Activated B cell treated with CpG ODN at 0.5 μM for 24 hours (primary cell): Measurements from ENCODE around the gene PIGU. TPM values are rescaled to one million over a fixed set of nuclear protein-coding genes. Genes with fewer than 3 reads are reported as not detected.
"Not testable (repeated sequence)": the region's sequence is repeated elsewhere in the genome, so short reads cannot be mapped to it uniquely, and the experiment has no call there.

Experiments
- ATAC-seq: fragments of 200-7000 bp; cut with Tn5 transposase; one replicate; pipeline ENCODE4 v1.10.0; 2021; ENCODE audit warnings: low read depth, mild to moderate bottlenecking, moderate library complexity
- CTCF ChIA-PET: fragments of 350-600 bp; sonication (Branson Sonifier 250); formaldehyde crosslinking; loops from one replicate; lab custom pipeline; 2021; ENCODE audit warnings: antibody characterized with exemption; lab: Charles Lee
- POLR2A ChIA-PET: fragments of 350-600 bp; sonication (Branson Sonifier 250); formaldehyde crosslinking; loops from one replicate; lab custom pipeline; 2021; ENCODE audit warnings: antibody characterized with exemption; lab: Charles Lee
- DNase-seq: peaks from one replicate; pipeline ENCODE4 v3.0.0; 2022
- H3K27ac Mint-ChIP-seq: one replicate; pipeline ENCODE4 v1.8.0; 2020; ENCODE audit warnings: mixed read lengths
- H3K27me3 Mint-ChIP-seq: one replicate; pipeline ENCODE4 v1.8.0; 2021; ENCODE audit warnings: mixed read lengths
- H3K36me3 Mint-ChIP-seq: one replicate; pipeline ENCODE4 v1.8.0; 2021; ENCODE audit warnings: low read depth, mixed read lengths
- H3K4me1 Mint-ChIP-seq: one replicate; pipeline ENCODE4 v1.8.0; 2021; ENCODE audit warnings: mixed read lengths
- H3K4me3 Mint-ChIP-seq: one replicate; pipeline ENCODE4 v1.8.0; 2020; ENCODE audit warnings: mild to moderate bottlenecking, mixed read lengths
- H3K9me3 Mint-ChIP-seq: one replicate; pipeline ENCODE4 v1.8.0; 2020; ENCODE audit warnings: mixed read lengths
- CTCF ChIP-seq: fragments of 200-600 bp; IDR thresholded peaks from one replicate; pipeline ENCODE4 v1.8.0; 2022; ENCODE audit warnings: antibody characterized with exemption, mild to moderate bottlenecking
- intact Hi-C: fragments of 100-400 bp; cut with micrococcal nuclease; formaldehyde crosslinking; loops from one replicate; pipeline ENCODE4 v1.15.1; 2024
- total RNA-seq: library from RNA; stranded (reverse); gene quantifications from 2 replicates; pipeline ENCODE4 v1.2.3, GENCODE V29; 2022

PIGU gene
- total RNA-seq, 1 donor from 2014 or later, result 14.7 TPM

- DNase-seq, result no peak
- intact Hi-C loops, result no loop called here
- no peak overlapping the region for H3K27ac Mint-ChIP-seq
- H3K27me3 Mint-ChIP-seq, result no peaks in the 10 kb centered on the region
- H3K4me3 Mint-ChIP-seq, result no peak overlapping the region
- ATAC-seq, result no peak
- CTCF ChIA-PET, result no interaction called here
- POLR2A ChIA-PET, result no interaction called here
- peaks cover 10% of the 10 kb centered on the region for H3K4me1 Mint-ChIP-seq
- no peak for TF ChIP-seq CTCF
- H3K36me3 Mint-ChIP-seq, result peaks cover 71% of the 10 kb centered on the region
- peaks cover 6% of the 10 kb centered on the region for H3K9me3 Mint-ChIP-seq
These were observed 61.4 kb downstream of the PIGU start for GRCh38 chr20:34615477-34615876.

DNA sequence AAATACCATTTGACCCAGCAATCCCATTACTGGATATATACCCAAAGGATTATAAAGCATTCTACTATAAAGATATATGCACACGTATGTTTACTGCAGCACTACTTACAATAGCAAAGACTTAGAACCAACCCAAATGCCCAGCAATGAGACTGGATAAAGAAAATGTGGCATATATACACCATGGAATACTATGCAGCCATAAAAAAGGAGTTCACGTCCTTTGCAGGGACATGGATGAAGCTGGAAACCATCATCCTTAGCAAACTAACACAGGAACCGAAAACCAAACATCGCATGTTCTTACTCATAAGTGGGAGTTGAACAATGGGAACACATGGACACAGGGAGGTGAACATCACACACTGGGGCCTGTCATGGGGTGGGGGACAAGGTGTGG is 64.9 kb downstream of the PIGU start:
- DNase-seq, CTCF ChIA-PET, H3K27ac Mint-ChIP-seq, H3K9me3 Mint-ChIP-seq, H3K4me3 Mint-ChIP-seq, H3K27me3 Mint-ChIP-seq, ATAC-seq, intact Hi-C loops: not testable (repeated sequence)
- POLR2A ChIA-PET, result interaction anchor here (0.7 kb wide), 2 partner anchors 86 to 121 kb away, joined by 3 read pairs; no protein-coding TSS in a partner anchor
- H3K36me3 Mint-ChIP-seq, result peaks cover 53% of the 10 kb centered on the region
- H3K4me1 Mint-ChIP-seq, result peaks cover 17% of the 10 kb centered on the region

DNA sequence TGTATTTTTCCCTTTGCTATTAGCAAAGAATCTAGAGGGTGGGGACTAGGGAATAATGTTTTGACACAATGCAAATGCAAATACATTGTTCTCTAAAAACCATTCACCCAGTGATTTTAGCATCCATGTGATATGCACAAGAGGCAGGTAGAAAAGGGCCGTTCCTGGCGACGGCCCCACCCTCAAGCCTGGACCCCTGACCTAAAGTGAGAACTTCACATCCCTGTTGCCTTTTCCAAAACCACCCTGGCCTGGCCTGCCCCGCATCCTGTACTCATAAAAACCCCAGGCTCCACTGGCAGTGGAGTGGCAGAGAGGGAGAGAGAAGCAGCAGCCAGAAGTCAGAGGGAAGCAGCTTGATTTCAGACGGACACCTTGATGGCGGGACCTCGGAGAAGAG is 69.8 kb downstream of the PIGU start:
- Mint-ChIP-seq H3K4me1 (peaks cover 17% of the 10 kb centered on the region), H3K36me3 (peaks cover 30% of the 10 kb centered on the region), H3K9me3 (peaks cover 6% of the 10 kb centered on the region), H3K4me3 (no peak overlapping the region), H3K27me3 (no peaks in the 10 kb centered on the region), H3K27ac (no peak overlapping the region)
- ChIA-PET POLR2A (no interaction called here), CTCF (no interaction called here)
- DNase-seq, result no peak
- intact Hi-C loops, result no loop called here
- no peak for TF ChIP-seq CTCF
- ATAC-seq, result no peak

DNA sequence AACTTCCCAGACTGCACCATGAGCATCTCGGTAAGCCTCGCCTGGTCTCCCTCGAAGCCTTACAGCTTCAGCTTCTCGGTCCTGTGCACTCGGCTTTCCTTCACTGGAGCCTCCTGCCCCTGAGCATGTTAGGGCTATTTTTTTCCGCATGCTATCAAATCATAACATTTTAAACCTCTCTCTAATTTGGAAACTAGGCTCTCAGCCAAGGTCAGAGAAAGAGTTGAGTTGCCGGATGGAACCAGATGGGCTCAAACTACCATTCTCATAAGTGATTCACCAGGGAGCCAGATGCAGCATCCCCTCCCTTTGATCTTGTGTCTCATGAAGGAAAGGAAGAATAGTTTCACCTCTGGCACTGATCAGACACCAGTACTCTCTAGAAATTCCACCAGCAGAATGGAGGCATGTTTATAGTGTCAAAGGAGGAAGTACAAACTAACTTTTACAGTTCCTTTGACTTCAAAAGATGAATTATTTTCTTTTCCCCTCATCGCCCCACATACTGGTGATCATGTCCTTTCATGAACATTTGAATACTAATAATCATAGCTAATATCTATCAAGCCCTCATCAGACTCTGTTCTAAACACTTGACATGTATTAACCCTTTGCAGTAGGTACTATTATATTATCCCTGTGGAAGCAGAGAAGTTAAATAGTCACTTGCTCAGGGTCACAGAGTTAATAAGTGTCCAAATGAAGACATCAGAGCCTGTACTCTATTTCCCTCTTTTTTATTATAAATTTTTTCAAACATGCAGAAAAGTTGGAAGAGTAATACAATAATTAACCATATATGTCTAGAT is 71.7 kb downstream of the PIGU start:
- ChIA-PET CTCF (no interaction called here), POLR2A (no interaction called here)
- no peak overlapping the region for H3K4me3 Mint-ChIP-seq
- H3K4me1 Mint-ChIP-seq, result peaks cover 9% of the 10 kb centered on the region
- ATAC-seq (no peak), DNase-seq (no peak)
- intact Hi-C loops, result no loop called here
- H3K9me3 Mint-ChIP-seq, result peaks cover 5% of the 10 kb centered on the region
- H3K27ac Mint-ChIP-seq, result no peak overlapping the region
- no peak for TF ChIP-seq CTCF
- H3K36me3 Mint-ChIP-seq, result peaks cover 18% of the 10 kb centered on the region
- H3K27me3 Mint-ChIP-seq, result no peaks in the 10 kb centered on the region

GRCh38 chr20:34600892-34601653 is 75.8 kb downstream of the PIGU start:
- H3K4me3 Mint-ChIP-seq, result no peak overlapping the region
- DNase-seq, result no peak
- intact Hi-C loops, result no loop called here
- CTCF ChIA-PET, result no interaction called here
- no peaks in the 10 kb centered on the region for H3K9me3 Mint-ChIP-seq
- no peaks in the 10 kb centered on the region for H3K27me3 Mint-ChIP-seq
- no peak for ATAC-seq
- no peak for TF ChIP-seq CTCF
- H3K27ac Mint-ChIP-seq, result no peak overlapping the region
- no peaks in the 10 kb centered on the region for H3K4me1 Mint-ChIP-seq
- POLR2A ChIA-PET, result no interaction called here
- peaks cover 7% of the 10 kb centered on the region for H3K36me3 Mint-ChIP-seq
